Stimulated activated CD4-positive, alpha-beta T cell treated with anti-CD3 and anti-CD28 coated beads, TNF-alpha, amount 100 ng/mL, for 48 hours (primary cell): Measurements from ENCODE around the gene CHST8.
A peak's percentile ranks its signal among the peaks of the same experiment; 100 is the strongest.

Experiments used
- DNase-seq, 3 donors: peaks; one replicate each; pipeline ENCODE4 v3.0.0-alpha.2; 2020; ENCODE audit warnings: low read depth in 3 of 3

The CHST8 gene

GRCh38 chr19:33789344-33789743, 167.6 kb downstream of the CHST8 start:
- no peak for DNase-seq

GRCh38 chr19:33794683-33795369, 173.1 kb downstream of the CHST8 start:
- no peak for DNase-seq

- DNase-seq: peak in 2 of 3 donors; percentile 26 to 57
Measured at GRCh38 chr19:33795370-33796163, 173.8 kb downstream of the CHST8 start.

GRCh38 chr19:33796164-33796875, 174.6 kb downstream of the CHST8 start, which contains the start of gene KCTD15:
TSS of gene KCTD15 (plus strand) at chr19:33796870. CDS start at chr19:33800455, 3,585 bp downstream.
- peak in 1 of 3 donors; percentile 27 for DNase-seq

GRCh38 chr19:33797802-33798671, 176.3 kb downstream of the CHST8 start:
- DNase-seq: peak in 1 of 3 donors; percentile 7

GRCh38 chr19:33798681-33799111, 176.9 kb downstream of the CHST8 start:
- DNase-seq: no peak

GRCh38 chr19:33799476-33799875, 177.7 kb downstream of the CHST8 start:
- no peak for DNase-seq

GRCh38 chr19:33800012-33800680, 178.4 kb downstream of the CHST8 start:
- DNase-seq: no peak

GRCh38 chr19:33801411-33801810, 179.7 kb downstream of the CHST8 start:
- DNase-seq: no peak

GRCh38 chr19:33802001-33802400, 180.2 kb downstream of the CHST8 start:
- DNase-seq: no peak

GRCh38 chr19:33802801-33803200, 181.0 kb downstream of the CHST8 start:
- DNase-seq: no peak

- no peak for DNase-seq
Measured at GRCh38 chr19:33803383-33803782, 181.6 kb downstream of the CHST8 start.

- DNase-seq: no peak
Measured at GRCh38 chr19:33804021-33804799, 182.5 kb downstream of the CHST8 start.

GRCh38 chr19:33805313-33805712, 183.6 kb downstream of the CHST8 start:
- DNase-seq: no peak

- DNase-seq: no peak
Measured at GRCh38 chr19:33805840-33806433, 184.2 kb downstream of the CHST8 start.

- no peak for DNase-seq
Measured at GRCh38 chr19:33806434-33806881, 184.7 kb downstream of the CHST8 start.

- DNase-seq: no peak
Measured at GRCh38 chr19:33808399-33808798, 186.6 kb downstream of the CHST8 start.

- no peak for DNase-seq
Measured at GRCh38 chr19:33809960-33810359, 188.2 kb downstream of the CHST8 start.

- DNase-seq: no peak
Measured at GRCh38 chr19:33810821-33811220, 189.1 kb downstream of the CHST8 start.
